Esophagus squamous epithelium (tissue), 5 donors: Measurements from ENCODE around the gene SIAH3. TPM values are rescaled to one million over a fixed set of nuclear protein-coding genes. Genes with fewer than 3 reads are reported as not detected.

Source experiments
- DNase-seq: peaks from one replicate; lab custom pipeline; 2025; lab: John Stamatoyannopoulos, UW
- H3K27ac ChIP-seq, 4 donors: fragments of 200-600 bp; sonication (generic); one replicate each; pipeline ENCODE4 v1.5.1; 2016 to 2019; ENCODE audit warnings: mild to moderate bottlenecking in 1 of 4
- H3K27me3 ChIP-seq, 4 donors: fragments of 200-600 bp; sonication (generic); 1 replicate in 3 of 4; 2 replicates in 1 of 4; pipeline versions ENCODE4 v1.5.1 to v1.6.0; 2017 to 2021; ENCODE audit warnings: antibody characterized with exemption in 1 of 4
- H3K36me3 ChIP-seq, 3 donors: fragments of 200-600 bp; sonication (generic); one replicate each; pipeline ENCODE4 v1.5.1; 2016 to 2019
- H3K4me1 ChIP-seq, 3 donors: fragments of 200-600 bp; sonication (generic); one replicate each; pipeline ENCODE4 v1.5.1; 2017 to 2019
- H3K4me3 ChIP-seq, 4 donors: fragments of 200-600 bp; sonication (generic); 1 replicate in 3 of 4; 2 replicates in 1 of 4; pipeline ENCODE4 v1.5.1; 2016 to 2019; ENCODE audit warnings: mild to moderate bottlenecking in 2 of 4, moderate library complexity in 1 of 4
- H3K9me3 ChIP-seq, 3 donors: fragments of 200-600 bp; sonication (generic); one replicate each; pipeline ENCODE4 v1.5.1; 2016 to 2019
- POLR2A ChIP-seq, 4 donors: fragments of 450-650 bp; IDR thresholded peaks; one replicate each; pipeline ENCODE4 v1.6.1; 2017; ENCODE audit warnings: antibody characterized with exemption in 4 of 4, mild to moderate bottlenecking in 4 of 4, moderate library complexity in 3 of 4
- WGBS, 2 donors: methylation state at CpG; one replicate each; pipeline ENCODE4 v1.1.5; 2018; 5-methylcytosine and 5-hydroxymethylcytosine counted together
- intact Hi-C: fragments of 100-400 bp; cut with DNase I; formaldehyde crosslinking; loops from one replicate; pipeline ENCODE4 v1.15.0; 2022
- total RNA-seq, 4 donors: library from RNA; depleted of rRNA; stranded (reverse); fragments of >200 nt; gene quantifications; one replicate each; pipeline ENCODE4 v1.1.0, GENCODE V29; 2016
- TF ChIP-seq, protein P1 (sequence below), 6 experiments: fragments of 450-650 bp in 4 of 6; fragments of 200-600 bp in 2 of 6; sonication (generic) in 2 of 6; IDR thresholded peaks; one replicate each; pipeline ENCODE4 v1.5.1; 2016 to 2019; ENCODE audit warnings: antibody characterized with exemption in 6 of 6, mild to moderate bottlenecking in 4 of 6, moderate library complexity in 4 of 6
- donor health status: DM: yes; HTN: yes; CAD: no.

SIAH3 gene
- total RNA-seq, 4 donors from 2014 or later = 0.09 TPM; not detected in 3

- no peak overlapping the region for H3K4me3 ChIP-seq
- H3K36me3 ChIP-seq = no peaks in the 10 kb centered on the region
- H3K9me3 ChIP-seq = no peaks in the 10 kb centered on the region
- H3K27me3 ChIP-seq = peaks cover 0 to 27% (median 0%) of the 10 kb centered on the region in 4 donors
- H3K27ac ChIP-seq = no peak overlapping the region
- DNase-seq = no peak
- intact Hi-C loops = no loop called here
- H3K4me1 ChIP-seq = peaks cover 0 to 13% (median 0%) of the 10 kb centered on the region in 3 donors
- WGBS, 2 donors = 79 to 92% methylated on average over 2 to 3 of the region's 3 CpGs
- TF ChIP-seq, protein P1, sequence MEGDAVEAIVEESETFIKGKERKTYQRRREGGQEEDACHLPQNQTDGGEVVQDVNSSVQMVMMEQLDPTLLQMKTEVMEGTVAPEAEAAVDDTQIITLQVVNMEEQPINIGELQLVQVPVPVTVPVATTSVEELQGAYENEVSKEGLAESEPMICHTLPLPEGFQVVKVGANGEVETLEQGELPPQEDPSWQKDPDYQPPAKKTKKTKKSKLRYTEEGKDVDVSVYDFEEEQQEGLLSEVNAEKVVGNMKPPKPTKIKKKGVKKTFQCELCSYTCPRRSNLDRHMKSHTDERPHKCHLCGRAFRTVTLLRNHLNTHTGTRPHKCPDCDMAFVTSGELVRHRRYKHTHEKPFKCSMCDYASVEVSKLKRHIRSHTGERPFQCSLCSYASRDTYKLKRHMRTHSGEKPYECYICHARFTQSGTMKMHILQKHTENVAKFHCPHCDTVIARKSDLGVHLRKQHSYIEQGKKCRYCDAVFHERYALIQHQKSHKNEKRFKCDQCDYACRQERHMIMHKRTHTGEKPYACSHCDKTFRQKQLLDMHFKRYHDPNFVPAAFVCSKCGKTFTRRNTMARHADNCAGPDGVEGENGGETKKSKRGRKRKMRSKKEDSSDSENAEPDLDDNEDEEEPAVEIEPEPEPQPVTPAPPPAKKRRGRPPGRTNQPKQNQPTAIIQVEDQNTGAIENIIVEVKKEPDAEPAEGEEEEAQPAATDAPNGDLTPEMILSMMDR (IDR thresholded peaks at IDR 0.05) = no peak
- no peak for TF ChIP-seq POLR2A (IDR thresholded peaks at IDR 0.05)
These were observed 106.6 kb downstream of the SIAH3 start for GRCh38 chr13:45744979-45745378.

DNA sequence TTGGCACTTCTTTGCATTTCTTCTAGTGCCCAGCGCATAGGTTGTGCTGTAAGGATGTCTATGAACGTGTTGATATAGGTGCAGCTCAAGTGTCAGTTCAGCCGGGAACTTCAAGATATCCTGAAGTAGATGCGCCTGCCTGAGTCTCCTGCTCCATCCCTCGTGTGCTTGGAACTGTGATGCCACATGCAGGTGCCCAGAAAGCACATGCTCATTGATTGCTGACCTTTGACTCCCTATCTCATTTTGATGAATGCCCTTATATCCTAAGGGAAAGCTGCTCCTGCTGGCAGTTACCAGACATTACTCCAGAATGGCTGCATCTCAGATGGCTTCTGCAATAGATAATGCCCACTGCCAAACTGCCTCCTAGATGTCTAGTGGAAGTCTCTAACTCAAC lies 108.6 kb downstream of the SIAH3 start:
- WGBS, 2 donors = 93% methylated on average over 5 of the region's 5 CpGs

GRCh38 chr13:45737571-45738017 lies 114.0 kb downstream of the SIAH3 start:
- intact Hi-C loops = no loop called here
- 25 to 39% methylated on average over 1 to 2 of the region's 2 CpGs for WGBS, 2 donors
- Histone ChIP-seq H3K4me3 (no peak overlapping the region), H3K9me3 (no peaks in the 10 kb centered on the region), H3K27me3 (peaks cover 0 to 5% (median 0%) of the 10 kb centered on the region in 4 donors), H3K4me1 (no peaks in the 10 kb centered on the region), H3K36me3 (no peaks in the 10 kb centered on the region), H3K27ac (no peak overlapping the region)
- no peak for DNase-seq
- no peak for TF ChIP-seq POLR2A (IDR thresholded peaks at IDR 0.05)
- TF ChIP-seq, protein P1 (IDR thresholded peaks at IDR 0.05) = no peak

More for the DNA sequence above, 108.6 kb downstream of the SIAH3 start:
- H3K27me3 ChIP-seq = peaks cover 0 to 12% (median 0%) of the 10 kb centered on the region in 4 donors
- no peaks in the 10 kb centered on the region for H3K36me3 ChIP-seq
- no peak for DNase-seq
- no peak overlapping the region for H3K4me3 ChIP-seq
- no peaks in the 10 kb centered on the region for H3K9me3 ChIP-seq
- H3K27ac ChIP-seq = no peak overlapping the region
- intact Hi-C loops = no loop called here
- H3K4me1 ChIP-seq = peaks cover 0 to 13% (median 0%) of the 10 kb centered on the region in 3 donors
- no peak for TF ChIP-seq POLR2A (IDR thresholded peaks at IDR 0.05)
- TF ChIP-seq, protein P1 (IDR thresholded peaks at IDR 0.05) = no peak

- no peaks in the 10 kb centered on the region for H3K4me1 ChIP-seq
- no peak for DNase-seq
- no peak overlapping the region for H3K4me3 ChIP-seq
- intact Hi-C loops = no loop called here
- WGBS, 2 donors = 69 to 86% methylated on average over 5 of the region's 5 CpGs
- H3K27me3 ChIP-seq = peaks cover 0 to 5% (median 0%) of the 10 kb centered on the region in 4 donors
- H3K36me3 ChIP-seq = no peaks in the 10 kb centered on the region
- TF ChIP-seq, protein P1 (IDR thresholded peaks at IDR 0.05) = no peak
- TF ChIP-seq POLR2A (IDR thresholded peaks at IDR 0.05) = no peak
- H3K27ac ChIP-seq = no peak overlapping the region
- H3K9me3 ChIP-seq = no peaks in the 10 kb centered on the region
These were observed 118.2 kb downstream of the SIAH3 start for GRCh38 chr13:45733361-45733760.

GRCh38 chr13:45732916-45733315 lies 118.6 kb downstream of the SIAH3 start:
- Histone ChIP-seq H3K27ac (no peak overlapping the region), H3K9me3 (no peaks in the 10 kb centered on the region)
- WGBS, 2 donors = 38 to 48% methylated on average over 5 of the region's 5 CpGs

More at GRCh38 chr13:45732916-45733315, 118.6 kb downstream of the SIAH3 start:
- Histone ChIP-seq H3K4me3 (no peak overlapping the region), H3K36me3 (no peaks in the 10 kb centered on the region), H3K4me1 (no peaks in the 10 kb centered on the region), H3K27me3 (peaks cover 0 to 5% (median 0%) of the 10 kb centered on the region in 4 donors)
- intact Hi-C loops = no loop called here
- no peak for DNase-seq
- no peak for TF ChIP-seq POLR2A (IDR thresholded peaks at IDR 0.05)
- TF ChIP-seq, protein P1 (IDR thresholded peaks at IDR 0.05) = no peak
